ENCODE data around the gene SDHA.
"Not testable (repeated sequence)": the region's sequence is repeated elsewhere in the genome, so short reads cannot be mapped to it uniquely, and the experiment has no call there.

SDHA gene

DNA sequence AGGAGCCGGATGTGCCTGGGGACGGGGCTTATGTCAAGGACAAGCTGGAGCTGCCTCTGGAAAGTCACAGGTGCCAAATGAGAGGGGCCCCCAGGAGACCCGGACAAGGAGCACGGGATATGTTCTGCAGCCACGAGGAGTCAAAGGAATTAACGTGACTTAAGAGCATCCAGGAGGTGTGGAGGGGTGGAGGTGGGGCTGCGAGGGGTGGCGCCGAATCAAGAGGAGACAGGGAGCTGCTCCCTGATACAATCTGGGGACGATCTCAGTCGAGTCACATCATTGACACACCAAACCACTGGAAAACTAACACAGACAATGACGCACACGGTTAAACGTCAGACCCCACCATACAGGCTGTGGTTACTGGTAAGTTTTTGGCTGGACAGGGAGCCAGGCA, 10.5 kb upstream of the SDHA start:
- DNase-seq (no peak), ATAC-seq (replicated peaks) (no peak)
- H3K4me1 Mint-ChIP-seq (ENCODE audit: low read depth in 2 of 2): peaks cover 22 to 25% of the 10 kb centered on the region in 2 donors
- H3K9me3 Mint-ChIP-seq: no peaks in the 10 kb centered on the region
- no peaks in the 10 kb centered on the region for H3K27me3 Mint-ChIP-seq
- H3K4me3 Mint-ChIP-seq: no peak overlapping the region
- H3K36me3 Mint-ChIP-seq (ENCODE audit: insufficient read depth): peaks cover 36% of the 10 kb centered on the region
- H3K27ac Mint-ChIP-seq: no peak overlapping the region

DNA sequence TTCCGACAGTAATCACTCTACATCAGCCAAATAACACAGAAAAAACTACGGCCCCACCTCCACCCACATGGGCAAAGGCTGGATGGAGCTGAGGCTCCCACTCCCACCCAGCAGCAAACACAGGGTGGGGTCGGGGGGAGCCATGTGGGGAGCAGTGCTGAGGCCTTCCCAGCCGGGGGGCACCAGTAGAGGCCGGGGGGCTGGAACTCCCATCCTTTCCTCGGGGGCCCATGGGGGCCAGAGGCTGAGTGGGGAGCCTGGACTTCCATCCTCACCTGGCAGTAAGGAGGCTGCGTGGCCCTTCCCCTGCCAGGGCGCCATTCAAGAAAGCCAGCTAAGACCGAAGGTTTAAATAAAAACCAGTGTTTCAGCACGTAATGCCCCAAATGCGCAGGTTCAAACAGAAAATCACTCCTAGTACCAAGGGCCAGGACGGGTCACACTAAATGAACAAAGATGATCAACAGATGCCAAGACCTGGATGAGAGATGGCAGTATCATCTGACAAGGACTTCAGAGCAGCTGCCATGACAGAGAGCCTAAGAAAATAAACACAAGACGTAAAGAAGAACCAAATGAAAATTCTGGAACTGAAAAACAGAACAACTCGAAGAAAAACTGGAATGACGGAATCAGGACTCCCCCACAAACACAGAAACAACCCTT, 9.5 kb upstream of the SDHA start:
- Mint-ChIP-seq H3K27ac (peak overlapping the region in 1 of 2 donors; percentile 9), H3K4me3 (no peak overlapping the region), H3K27me3 (no peaks in the 10 kb centered on the region), H3K36me3 (ENCODE audit: insufficient read depth) (peaks cover 31% of the 10 kb centered on the region), H3K4me1 (ENCODE audit: low read depth in 2 of 2) (peaks cover 22 to 25% of the 10 kb centered on the region in 2 donors), H3K9me3 (no peaks in the 10 kb centered on the region)
- no peak for ATAC-seq (replicated peaks)
- no peak for DNase-seq

DNA sequence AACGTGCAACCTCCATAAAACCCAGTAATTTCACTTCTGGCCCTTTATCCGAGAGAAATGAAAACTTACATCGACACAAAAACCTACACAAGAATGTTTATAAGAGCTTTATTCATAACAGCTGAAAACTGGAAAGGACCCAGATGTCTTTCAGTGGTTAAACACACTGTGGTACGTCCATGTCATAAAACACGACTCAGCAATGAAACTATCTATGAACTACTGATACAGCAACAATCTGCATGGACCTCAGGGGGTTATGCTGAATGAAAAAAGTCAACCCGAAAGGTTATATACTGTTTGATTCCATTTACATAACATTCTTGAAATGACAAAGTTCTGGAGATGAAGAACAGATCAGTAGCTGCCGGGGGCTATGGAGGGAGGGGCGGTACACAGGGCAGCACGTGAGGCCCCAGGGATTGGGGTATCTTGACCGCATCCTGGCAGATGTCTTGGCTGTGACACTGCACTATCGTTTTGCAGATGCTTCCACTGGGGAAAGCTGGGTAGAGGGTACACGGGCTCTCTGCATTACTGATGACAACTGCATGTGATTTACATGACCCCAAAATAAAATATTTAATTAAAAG, 4.2 kb upstream of the SDHA start:
- Mint-ChIP-seq H3K9me3 (no peaks in the 10 kb centered on the region), H3K4me3 (peak overlapping the region; percentile 5 to 28), H3K27me3 (no peaks in the 10 kb centered on the region), H3K36me3 (ENCODE audit: insufficient read depth) (peaks cover 21% of the 10 kb centered on the region), H3K27ac (peak overlapping the region; percentile 51 to 77), H3K4me1 (ENCODE audit: low read depth in 2 of 2) (peaks cover 32 to 33% of the 10 kb centered on the region in 2 donors)
- no peak for DNase-seq
- ATAC-seq (replicated peaks): no peak

DNA sequence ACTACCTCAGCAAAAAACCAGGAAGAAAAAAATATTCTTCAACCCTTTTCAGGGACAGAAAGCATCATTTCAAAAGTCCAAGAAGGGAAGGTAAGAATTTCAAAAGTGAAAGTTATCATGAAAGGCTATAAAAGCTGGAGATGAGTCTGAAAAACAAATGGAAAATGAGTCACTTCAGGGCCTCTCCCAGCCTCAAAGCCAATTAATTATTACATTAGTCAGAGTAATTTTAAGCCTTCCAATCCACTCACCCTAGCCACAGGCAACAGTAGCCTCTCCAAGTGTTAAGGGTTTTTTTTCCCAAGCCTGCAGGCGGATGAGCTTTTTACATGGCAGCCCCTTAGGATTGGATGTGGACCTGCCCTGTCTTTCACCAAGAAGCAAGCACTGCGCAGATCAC, 2.9 kb upstream of the SDHA start:
- Mint-ChIP-seq H3K36me3 (ENCODE audit: insufficient read depth) (peaks cover 29% of the 10 kb centered on the region), H3K4me1 (ENCODE audit: low read depth in 2 of 2) (peaks cover 29 to 32% of the 10 kb centered on the region in 2 donors), H3K27ac (peak overlapping the region in 1 of 2 donors; percentile 77)
- not testable (repeated sequence) for H3K27me3 Mint-ChIP-seq; DNase-seq; H3K4me3 Mint-ChIP-seq; H3K9me3 Mint-ChIP-seq; ATAC-seq (replicated peaks)

DNA sequence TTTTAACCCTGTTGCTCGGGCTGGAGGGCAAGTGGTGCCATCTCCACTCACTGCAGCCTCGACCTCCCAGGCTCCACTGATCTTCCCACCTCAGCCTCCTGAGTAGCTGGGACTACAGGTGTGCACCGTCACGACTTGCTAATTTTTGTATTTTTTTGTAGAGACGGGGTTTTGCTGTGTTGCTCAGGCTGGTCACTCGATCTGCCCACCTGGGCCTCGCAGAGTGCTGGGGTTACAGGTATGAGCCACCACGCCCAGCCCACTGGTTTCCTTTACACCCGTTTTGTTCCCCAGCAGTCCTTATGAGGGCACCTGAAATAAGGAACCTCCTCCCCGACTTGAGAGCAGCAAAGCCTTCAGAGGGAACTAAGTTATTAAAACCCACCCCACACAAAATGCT, 2.0 kb upstream of the SDHA start:
- H3K9me3 Mint-ChIP-seq; ATAC-seq (replicated peaks); H3K27me3 Mint-ChIP-seq; H3K4me3 Mint-ChIP-seq; DNase-seq: not testable (repeated sequence)
- Mint-ChIP-seq H3K36me3 (ENCODE audit: insufficient read depth) (peaks cover 29% of the 10 kb centered on the region), H3K27ac (peak overlapping the region in 1 of 2 donors; percentile 67), H3K4me1 (ENCODE audit: low read depth in 2 of 2) (peaks cover 30 to 37% of the 10 kb centered on the region in 2 donors)

DNA sequence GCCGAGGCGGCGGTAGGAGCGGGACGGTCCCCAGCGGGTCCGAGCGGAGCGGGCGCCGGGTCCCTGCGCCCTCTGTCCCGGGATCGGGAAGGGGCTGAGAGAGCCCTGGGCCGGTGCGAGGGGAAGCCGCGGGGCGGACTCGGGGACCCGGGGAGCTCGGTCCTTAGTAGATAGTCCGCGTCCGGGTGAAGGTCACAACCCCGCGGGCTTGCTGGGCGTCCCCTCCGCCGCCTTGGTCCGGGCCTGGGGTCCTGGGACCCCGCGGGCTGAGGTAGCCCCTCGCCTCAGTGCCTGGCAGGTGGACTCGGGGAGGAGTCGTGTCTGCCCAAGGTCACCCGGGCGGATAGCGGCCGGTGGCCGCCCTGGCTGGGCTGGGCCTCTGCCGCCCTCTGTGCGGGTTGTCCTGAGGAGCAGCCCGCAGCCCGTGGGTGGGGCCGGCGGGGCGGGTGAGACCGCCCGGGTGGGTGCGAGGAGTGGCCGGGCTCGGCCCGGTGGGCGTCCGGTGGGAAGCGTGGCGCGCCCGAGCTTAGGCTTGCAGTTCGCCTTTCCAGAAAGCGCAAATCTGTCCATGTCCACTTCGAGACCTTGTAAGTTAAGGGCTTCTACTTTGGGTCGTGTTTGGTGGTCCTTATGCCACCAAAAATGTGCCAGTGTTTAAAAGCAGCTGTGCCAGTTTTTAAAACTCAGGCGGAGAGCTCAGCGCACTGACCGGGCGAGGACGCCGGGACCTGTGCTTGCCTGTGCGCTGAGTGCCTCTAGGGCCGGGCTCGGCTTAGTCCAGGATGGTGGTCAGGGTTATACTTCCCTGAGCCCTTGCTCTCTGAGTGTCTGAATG, 554 bp downstream of the SDHA start:
- peaks cover 31% of the 10 kb centered on the region for H3K36me3 Mint-ChIP-seq (ENCODE audit: insufficient read depth)

DNA sequence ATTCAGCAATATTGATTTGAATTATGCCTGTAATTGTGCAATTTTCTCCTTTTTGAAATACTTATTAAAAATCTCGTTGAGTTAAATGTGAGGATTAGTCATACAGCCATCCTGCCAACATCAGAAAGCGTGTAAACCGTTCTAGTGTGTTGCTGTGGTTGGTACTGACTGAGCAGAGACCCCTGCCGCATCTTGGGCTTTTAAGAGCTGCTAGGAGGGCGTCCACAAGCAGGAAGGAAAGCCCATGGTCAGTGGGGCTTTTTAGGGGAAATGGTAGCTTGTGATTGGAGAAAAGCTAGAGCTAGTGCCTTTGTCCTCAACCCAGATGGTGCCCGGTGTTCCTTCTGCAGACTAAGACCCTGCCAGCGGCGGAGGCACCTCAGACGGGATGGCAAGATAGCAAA, 1.3 kb downstream of the SDHA start:
- H3K4me3 Mint-ChIP-seq: peak overlapping the region; percentile 92
- no peaks in the 10 kb centered on the region for H3K27me3 Mint-ChIP-seq
- H3K27ac Mint-ChIP-seq: peak overlapping the region; percentile 94 to 96
- ATAC-seq (replicated peaks) (peak; percentile 11), DNase-seq (peak in 2 of 3 experiments; percentile 3 to 12)
- H3K9me3 Mint-ChIP-seq: no peaks in the 10 kb centered on the region
- peaks cover 41 to 50% of the 10 kb centered on the region in 2 donors for H3K4me1 Mint-ChIP-seq (ENCODE audit: low read depth in 2 of 2)
- peaks cover 36% of the 10 kb centered on the region for H3K36me3 Mint-ChIP-seq (ENCODE audit: insufficient read depth)

More for the DNA sequence above, 554 bp downstream of the SDHA start:
- peak; percentile 8 for ATAC-seq (replicated peaks)
- peak overlapping the region; percentile 92 for H3K4me3 Mint-ChIP-seq
- H3K27ac Mint-ChIP-seq: peak overlapping the region; percentile 94 to 96
- no peaks in the 10 kb centered on the region for H3K27me3 Mint-ChIP-seq
- no peaks in the 10 kb centered on the region for H3K9me3 Mint-ChIP-seq
- DNase-seq: peak; percentile 6 to 23 (median 19)
- peaks cover 46 to 58% of the 10 kb centered on the region in 2 donors for H3K4me1 Mint-ChIP-seq (ENCODE audit: low read depth in 2 of 2)

DNA sequence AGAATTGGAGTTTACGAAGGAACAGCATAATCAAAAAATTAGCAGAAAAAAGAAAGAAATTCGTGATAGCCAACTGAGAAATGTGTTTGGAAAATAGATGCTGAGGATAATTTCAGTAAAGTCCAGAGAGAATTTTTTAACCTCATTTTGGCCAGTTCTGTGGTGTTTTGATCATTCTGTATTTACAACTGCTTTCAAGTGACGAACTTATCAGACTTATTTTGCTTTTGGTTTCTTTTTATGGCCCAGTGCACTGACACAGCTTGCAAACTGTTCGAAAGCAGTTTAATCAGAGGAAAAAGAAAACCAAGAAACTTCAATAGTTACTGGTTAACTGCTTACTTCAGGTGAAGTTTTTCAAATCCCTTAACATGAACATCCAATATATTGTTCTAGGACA, 1.9 kb downstream of the SDHA start:
- DNase-seq: no peak
- Mint-ChIP-seq H3K36me3 (ENCODE audit: insufficient read depth) (peaks cover 36% of the 10 kb centered on the region), H3K27ac (peak overlapping the region; percentile 94 to 96), H3K4me3 (peak overlapping the region; percentile 92), H3K27me3 (no peaks in the 10 kb centered on the region), H3K4me1 (ENCODE audit: low read depth in 2 of 2) (peaks cover 38 to 48% of the 10 kb centered on the region in 2 donors), H3K9me3 (no peaks in the 10 kb centered on the region)
- ATAC-seq (replicated peaks): peak; percentile 18

DNA sequence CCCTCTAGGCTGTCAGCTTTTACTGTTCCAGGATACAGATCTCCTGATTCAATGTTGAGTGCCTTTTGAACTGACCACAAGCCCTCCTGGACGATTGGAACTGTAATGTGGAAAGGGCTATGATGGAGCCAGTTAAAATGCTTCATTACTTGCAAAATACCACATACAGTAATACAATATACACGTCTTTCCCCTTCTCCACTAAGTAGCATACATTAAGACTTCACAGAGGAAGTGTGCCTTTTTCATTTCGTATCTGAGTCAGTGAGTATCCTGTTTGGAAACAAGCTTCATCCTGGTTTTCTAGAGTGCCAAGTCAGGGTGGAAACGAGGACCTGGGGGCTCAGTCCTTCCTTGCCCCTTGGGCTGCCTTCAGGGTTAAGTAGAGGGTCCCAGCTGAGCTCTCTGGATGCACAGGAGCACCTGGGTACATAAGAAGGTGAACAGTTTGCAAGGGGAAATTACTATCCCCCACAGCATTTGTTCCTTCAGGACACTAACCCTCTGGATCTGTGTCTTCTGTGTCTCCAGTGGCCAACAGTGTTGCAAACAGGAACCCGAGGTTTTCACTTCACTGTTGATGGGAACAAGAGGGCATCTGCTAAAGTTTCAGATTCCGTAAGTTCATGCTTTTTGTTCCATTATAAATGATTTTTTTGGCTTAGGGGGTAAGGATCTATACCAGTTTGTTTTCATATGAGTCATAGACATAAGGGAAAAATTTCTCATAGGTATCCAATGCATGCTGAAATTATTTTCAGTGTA, 5.0 kb downstream of the SDHA start:
- DNase-seq; H3K27me3 Mint-ChIP-seq; H3K9me3 Mint-ChIP-seq; ATAC-seq (replicated peaks): not testable (repeated sequence)
- Mint-ChIP-seq H3K4me3 (peak overlapping the region; percentile 5 to 32), H3K4me1 (ENCODE audit: low read depth in 2 of 2) (peaks cover 25 to 37% of the 10 kb centered on the region in 2 donors), H3K27ac (peak overlapping the region; percentile 27 to 44), H3K36me3 (ENCODE audit: insufficient read depth) (peaks cover 53% of the 10 kb centered on the region)

DNA sequence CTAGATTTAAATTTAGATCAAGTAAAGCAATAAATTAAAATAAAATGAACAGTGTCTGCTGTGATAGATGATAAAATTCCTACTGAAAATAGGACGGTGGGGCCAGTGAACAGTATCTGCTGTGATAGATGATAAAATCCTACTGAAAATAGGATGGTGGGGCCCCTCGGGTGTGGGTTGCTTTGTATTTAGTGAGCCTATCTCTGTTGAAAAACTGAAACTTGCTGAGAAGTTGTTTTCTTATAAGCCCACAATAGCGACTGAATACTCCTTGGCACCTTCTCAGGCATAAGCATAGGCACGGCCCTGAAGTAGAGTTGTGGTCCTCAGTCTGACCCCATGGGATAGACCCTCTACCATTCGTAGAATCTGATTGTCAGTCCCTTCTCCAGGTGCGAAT, 5.7 kb downstream of the SDHA start:
- Mint-ChIP-seq H3K27me3 (no peaks in the 10 kb centered on the region), H3K4me1 (ENCODE audit: low read depth in 2 of 2) (peaks cover 25 to 37% of the 10 kb centered on the region in 2 donors), H3K9me3 (no peaks in the 10 kb centered on the region), H3K27ac (peak overlapping the region in 1 of 2 donors; percentile 44), H3K36me3 (ENCODE audit: insufficient read depth) (peaks cover 59% of the 10 kb centered on the region), H3K4me3 (no peak overlapping the region)
- ATAC-seq (replicated peaks) (no peak), DNase-seq (no peak)

DNA sequence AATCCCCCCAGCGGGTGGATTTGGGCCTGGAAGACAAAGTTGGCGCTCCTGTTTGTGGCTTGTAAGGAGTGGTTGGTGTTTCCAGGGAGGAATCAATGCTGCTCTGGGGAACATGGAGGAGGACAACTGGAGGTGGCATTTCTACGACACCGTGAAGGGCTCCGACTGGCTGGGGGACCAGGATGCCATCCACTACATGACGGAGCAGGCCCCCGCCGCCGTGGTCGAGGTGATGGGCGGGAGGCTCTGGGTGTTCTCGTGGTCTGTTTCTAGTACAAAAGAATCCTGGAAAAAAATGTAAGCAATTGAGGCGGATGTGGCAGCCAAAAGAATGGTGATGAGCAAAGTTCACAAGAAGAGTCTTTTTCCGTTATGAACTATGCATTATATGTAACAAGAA, 7.2 kb downstream of the SDHA start:
- peak overlapping the region in 1 of 2 donors; percentile 75 for H3K27ac Mint-ChIP-seq
- H3K36me3 Mint-ChIP-seq (ENCODE audit: insufficient read depth): peaks cover 63% of the 10 kb centered on the region
- DNase-seq (no peak), ATAC-seq (replicated peaks) (no peak)
- H3K9me3 Mint-ChIP-seq: no peaks in the 10 kb centered on the region
- H3K27me3 Mint-ChIP-seq: no peaks in the 10 kb centered on the region
- H3K4me1 Mint-ChIP-seq (ENCODE audit: low read depth in 2 of 2): peaks cover 21 to 34% of the 10 kb centered on the region in 2 donors
- H3K4me3 Mint-ChIP-seq: no peak overlapping the region

DNA sequence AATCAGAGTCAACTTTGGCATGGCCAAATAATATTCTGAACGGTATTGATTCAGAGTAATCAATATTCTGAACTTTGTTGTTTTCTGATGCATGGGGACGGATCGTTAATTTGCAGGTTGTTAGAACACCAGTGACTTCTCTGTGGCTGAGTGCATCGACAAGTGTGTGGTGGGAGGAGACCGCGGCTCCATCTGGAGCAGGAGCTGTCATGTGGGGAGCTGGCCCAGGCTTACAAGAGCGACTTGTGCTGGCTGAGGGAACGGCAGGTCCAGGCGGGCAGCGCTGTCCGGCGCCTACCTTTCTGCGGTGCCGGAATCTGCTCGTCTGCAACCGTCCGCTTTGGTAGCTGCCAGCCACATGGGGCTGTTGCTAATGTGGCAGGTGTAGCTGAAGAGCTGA, 9.3 kb downstream of the SDHA start:
- Mint-ChIP-seq H3K36me3 (ENCODE audit: insufficient read depth) (peaks cover 81% of the 10 kb centered on the region), H3K27ac (peak overlapping the region in 1 of 2 donors; percentile 66), H3K4me1 (ENCODE audit: low read depth in 2 of 2) (peaks cover 12 to 18% of the 10 kb centered on the region in 2 donors)
- H3K9me3 Mint-ChIP-seq; H3K4me3 Mint-ChIP-seq; H3K27me3 Mint-ChIP-seq; DNase-seq; ATAC-seq (replicated peaks): not testable (repeated sequence)

DNA sequence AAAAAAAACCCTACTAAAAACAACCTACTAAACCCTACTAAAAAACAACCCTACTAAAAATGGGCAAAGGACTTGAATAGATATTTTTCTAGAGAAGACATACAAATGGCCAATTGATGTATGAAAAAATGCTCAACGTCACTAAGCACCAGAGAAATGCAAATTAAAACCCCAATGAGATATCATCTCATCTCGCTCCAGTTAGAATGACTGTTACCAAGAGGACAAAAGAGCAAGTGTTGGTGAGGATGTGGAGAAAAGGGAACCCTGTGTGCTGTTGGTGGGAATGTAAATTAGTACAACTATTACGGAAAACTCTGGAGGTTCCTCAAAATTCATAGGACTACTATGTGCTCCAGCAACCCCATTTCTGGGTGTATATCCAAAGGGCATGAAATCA, 10.8 kb downstream of the SDHA start:
- DNase-seq: no peak
- Mint-ChIP-seq H3K4me1 (ENCODE audit: low read depth in 2 of 2) (peaks cover 2 to 6% of the 10 kb centered on the region in 2 donors), H3K27me3 (no peaks in the 10 kb centered on the region), H3K27ac (no peak overlapping the region), H3K4me3 (no peak overlapping the region), H3K9me3 (no peaks in the 10 kb centered on the region), H3K36me3 (ENCODE audit: insufficient read depth) (peaks cover 97% of the 10 kb centered on the region)
- no peak for ATAC-seq (replicated peaks)
